H9 (cell line): ENCODE data around the gene GRIK4. TPM values are rescaled to one million over a fixed set of nuclear protein-coding genes. Genes with fewer than 3 reads are reported as not detected.
A peak's percentile ranks its signal among the peaks of the same experiment; 100 is the strongest.

ENCODE experiments used
- DNase-seq: peaks from one replicate; pipeline ENCODE4 v3.0.0-alpha.2; 2017
- H2AFZ ChIP-seq: one replicate; pipeline ENCODE4 v1.6.1; 2013; ENCODE audit warnings: mild to moderate bottlenecking, low read length, control low read depth, moderate library complexity
- H2AK5ac ChIP-seq: 2 replicates; pipeline ENCODE4 v1.6.1; 2013; ENCODE audit warnings: low read length, control low read depth, mixed read lengths; ENCODE audit not compliant: insufficient read length
- H2BK120ac ChIP-seq: one replicate; pipeline ENCODE4 v1.6.1; 2013; ENCODE audit warnings: low read depth, mild to moderate bottlenecking, low read length, control low read depth, inconsistent platforms; ENCODE audit not compliant: poor library complexity, severe bottlenecking
- H2BK12ac ChIP-seq: 2 replicates; pipeline ENCODE4 v1.6.1; 2013; ENCODE audit warnings: low read length, control low read depth, mixed read lengths, low read depth; ENCODE audit not compliant: insufficient read length
- H2BK15ac ChIP-seq: 2 replicates; pipeline ENCODE4 v1.6.1; 2013; ENCODE audit warnings: low read depth, low read length, control low read depth
- H2BK20ac ChIP-seq: one replicate; pipeline ENCODE4 v1.6.1; 2013; ENCODE audit warnings: low read depth, mild to moderate bottlenecking, low read length, control low read depth, inconsistent platforms; ENCODE audit not compliant: poor library complexity, severe bottlenecking
- H2BK5ac ChIP-seq: 2 replicates; pipeline ENCODE4 v1.6.1; 2013; ENCODE audit warnings: low read length, control low read depth, mixed read lengths; ENCODE audit not compliant: insufficient read length
- H3K14ac ChIP-seq: 2 replicates; pipeline ENCODE4 v1.6.1; 2013; ENCODE audit warnings: low read length, control low read depth; ENCODE audit not compliant: insufficient read depth
- H3K18ac ChIP-seq: 2 replicates; pipeline ENCODE4 v1.6.1; 2013; ENCODE audit warnings: low read depth, mild to moderate bottlenecking, mixed read lengths, low read length, control low read depth; ENCODE audit not compliant: insufficient read length
- H3K23ac ChIP-seq: 2 replicates; pipeline ENCODE4 v1.6.1; 2013; ENCODE audit warnings: low read length, control low read depth, mixed read lengths, low read depth; ENCODE audit not compliant: insufficient read length
- H3K23me2 ChIP-seq: 2 replicates; pipeline ENCODE4 v1.6.1; 2013; ENCODE audit warnings: low read depth, mild to moderate bottlenecking, mixed read lengths, low read length, control low read depth; ENCODE audit not compliant: insufficient read length, poor library complexity, severe bottlenecking
- H3K27ac ChIP-seq: 2 replicates; pipeline ENCODE4 v1.5.1; 2013; ENCODE audit warnings: low read length, control low read depth, mixed read lengths, low read depth; ENCODE audit not compliant: insufficient read length
- H3K27me3 ChIP-seq: 2 replicates; pipeline ENCODE4 v1.6.1; 2013; ENCODE audit warnings: low read length, control low read depth, inconsistent platforms; ENCODE audit not compliant: insufficient read depth
- H3K4ac ChIP-seq: 2 replicates; pipeline ENCODE4 v1.6.1; 2013; ENCODE audit warnings: low read depth, mild to moderate bottlenecking, control low read depth, inconsistent platforms, low read length, moderate library complexity
- H3K4me1 ChIP-seq: 2 replicates; pipeline ENCODE4 v1.6.1; 2013; ENCODE audit warnings: low read length, control low read depth, inconsistent platforms; ENCODE audit not compliant: insufficient read depth
- H3K4me2 ChIP-seq: 2 replicates; pipeline ENCODE4 v1.6.1; 2013; ENCODE audit warnings: low read length, control low read depth, mixed read lengths; ENCODE audit not compliant: insufficient read length, insufficient read depth
- H3K56ac ChIP-seq: 2 replicates; pipeline ENCODE4 v1.6.1; 2013; ENCODE audit warnings: low read depth, mild to moderate bottlenecking, mixed read lengths, low read length, control low read depth; ENCODE audit not compliant: insufficient read length
- H3K79me1 ChIP-seq: 2 replicates; pipeline ENCODE4 v1.6.1; 2013; ENCODE audit warnings: low read depth, mild to moderate bottlenecking, moderate library complexity, low read length, control low read depth, inconsistent platforms; ENCODE audit not compliant: insufficient read depth, poor library complexity, severe bottlenecking
- H3K79me2 ChIP-seq: 2 replicates; pipeline ENCODE4 v1.6.1; 2013; ENCODE audit warnings: low read length, control low read depth, inconsistent platforms; ENCODE audit not compliant: insufficient read depth
- H3K9ac ChIP-seq: 2 replicates; pipeline ENCODE4 v1.6.1; 2013; ENCODE audit warnings: low read length, control low read depth, mixed read lengths; ENCODE audit not compliant: insufficient read length; ENCODE audit errors: extremely low read depth
- H3K9me3 ChIP-seq: one replicate; pipeline ENCODE4 v1.6.1; 2013; ENCODE audit warnings: low read depth, low read length, inconsistent platforms; ENCODE audit not compliant: control insufficient read depth
- H3T11ph ChIP-seq: one replicate; pipeline ENCODE4 v1.6.1; 2013; ENCODE audit warnings: mild to moderate bottlenecking, low read length, control low read depth, inconsistent platforms
- H4K20me1 ChIP-seq: one replicate; pipeline ENCODE4 v1.6.1; 2013; ENCODE audit not compliant: control insufficient read depth, insufficient read length, insufficient read depth
- H4K5ac ChIP-seq: 2 replicates; pipeline ENCODE4 v1.6.1; 2013; ENCODE audit warnings: low read depth, mild to moderate bottlenecking, mixed read lengths, low read length, control low read depth; ENCODE audit not compliant: insufficient read length
- H4K8ac ChIP-seq: replicated peaks from 2 replicates; pipeline ENCODE4 v1.6.1; 2013; ENCODE audit warnings: low read length, control low read depth, mixed read lengths, low read depth; ENCODE audit not compliant: insufficient read length
- H4K91ac ChIP-seq: 2 replicates; pipeline ENCODE4 v1.6.1; 2013; ENCODE audit warnings: low read depth, mild to moderate bottlenecking, moderate library complexity, mixed read lengths, low read length, control low read depth; ENCODE audit not compliant: insufficient read length
- H3K27ac Mint-ChIP-seq, 3 experiments: 2 replicates in 2 of 3; 3 replicates in 1 of 3; pipeline ENCODE4 v1.8.0; 2020 to 2021; ENCODE audit warnings: mixed read lengths in 3 of 3, mild to moderate bottlenecking in 1 of 3, moderate library complexity in 1 of 3
- H3K27me3 Mint-ChIP-seq: 2 replicates; pipeline ENCODE4 v1.8.0; 2021; ENCODE audit warnings: low read depth, mild to moderate bottlenecking, moderate library complexity, mixed read lengths
- H3K36me3 Mint-ChIP-seq, 3 experiments: 2 replicates in 2 of 3; 3 replicates in 1 of 3; pipeline ENCODE4 v1.8.0; 2020 to 2021; ENCODE audit warnings: low read depth in 3 of 3, mixed read lengths in 3 of 3; ENCODE audit not compliant: insufficient read depth in 1 of 3
- H3K4me1 Mint-ChIP-seq, 2 experiments: 2 replicates each; pipeline ENCODE4 v1.8.0; 2020; ENCODE audit warnings: mixed read lengths in 2 of 2
- H3K4me3 Mint-ChIP-seq, 2 experiments: 2 replicates in 1 of 2; 3 replicates in 1 of 2; pipeline ENCODE4 v1.8.0; 2020 to 2021; ENCODE audit warnings: mild to moderate bottlenecking in 2 of 2, mixed read lengths in 2 of 2, moderate library complexity in 1 of 2
- H3K9me3 Mint-ChIP-seq, 2 experiments: 2 replicates in 1 of 2; 3 replicates in 1 of 2; pipeline ENCODE4 v1.8.0; 2020; ENCODE audit warnings: mild to moderate bottlenecking in 2 of 2, mixed read lengths in 2 of 2, moderate library complexity in 1 of 2
- CTCF ChIP-seq: fragments of 200-600 bp; sonication (generic); conservative IDR thresholded peaks from 3 replicates; pipeline ENCODE4 v1.8.0; 2021; ENCODE audit warnings: antibody characterized with exemption, mild to moderate bottlenecking
- WGBS: extraction: QIAGEN DNeasy Blood & Tissue Kit; methylation state at CpG from one replicate; pipeline ENCODE4 v1.1.7; 2013; ENCODE audit warnings: missing lambda C conversion rate, low lambda C conversion rate, mixed read lengths; ENCODE audit not compliant: insufficient read length; ENCODE audit errors: extremely low coverage; 5-methylcytosine and 5-hydroxymethylcytosine counted together
- total RNA-seq: library from RNA; stranded (reverse); gene quantifications from 2 replicates; pipeline ENCODE4 v1.2.1, GENCODE V29; 2021

The GRIK4 gene
- total RNA-seq, 1 experiment from 2014 or later = 2.3 TPM

- H3K27me3 Mint-ChIP-seq = peaks cover 3% of the 10 kb centered on the region
- TF ChIP-seq CTCF = no peak
- Histone ChIP-seq H3K4me2 (no peak overlapping the region), H4K5ac (no peak overlapping the region), H3K9ac (no peak overlapping the region), H3K9me3 (no peaks in the 10 kb centered on the region), H3T11ph (no peak overlapping the region), H3K79me2 (no peaks in the 10 kb centered on the region), H2AFZ (no peak overlapping the region), H2AK5ac (no peak overlapping the region), H2BK15ac (no peak overlapping the region), H4K8ac (no peak overlapping the region), H2BK5ac (no peak overlapping the region), H2BK20ac (no peak overlapping the region), H4K91ac (no peak overlapping the region), H3K27me3 (no peaks in the 10 kb centered on the region), H3K4me1 (peaks cover 13% of the 10 kb centered on the region; the same call in 1 of the 2 replicates), H3K4ac (no peak overlapping the region; the same call in 1 of the 2 replicates), H3K14ac (peak overlapping the region; percentile 44), H3K23ac (no peak overlapping the region), H3K27ac (no peak overlapping the region), H3K79me1 (no peaks in the 10 kb centered on the region), H2BK12ac (no peak overlapping the region), H3K23me2 (no peaks in the 10 kb centered on the region), H3K18ac (no peak overlapping the region), H3K56ac (no peak overlapping the region), H4K20me1 (no peaks in the 10 kb centered on the region), H2BK120ac (no peak overlapping the region)
- DNase-seq = peak; percentile 55
- H3K4me1 Mint-ChIP-seq = peaks cover 66 to 70% of the 10 kb centered on the region in 2 experiments
- H3K9me3 Mint-ChIP-seq = peaks cover 4% of the 10 kb centered on the region in 2 experiments; a peak in 2 of 5 replicates
- H3K27ac Mint-ChIP-seq = peak overlapping the region in 2 of 3 experiments; percentile 40 to 88; a peak in 4 of 7 replicates
- H3K36me3 Mint-ChIP-seq = peaks cover 2 to 8% (median 4%) of the 10 kb centered on the region in 3 experiments; a peak in 4 of 7 replicates
- H3K4me3 Mint-ChIP-seq = no peak overlapping the region
- WGBS = no CpG with 5 or more reads among the region's 10 CpGs
Measured at GRCh38 chr11:120778685-120779490, 267.3 kb downstream of the GRIK4 start.
